SK-N-SH (cell line): ENCODE results near the gene SEZ6L. TPM values are rescaled to one million over a fixed set of nuclear protein-coding genes. Genes with fewer than 3 reads are reported as not detected.

Experiments
- CTCF ChIA-PET: fragments of 300-600, 350-600 bp; formaldehyde crosslinking; extraction: SDS; loops from one replicate; lab custom pipeline; 2021; lab: Yijun Ruan, JAX
- POLR2A ChIA-PET: fragments of 350-600 bp; sonication (Branson Sonifier 250); formaldehyde crosslinking; extraction: SDS; loops from one replicate; lab custom pipeline; 2020; ENCODE audit warnings: antibody characterized with exemption, inconsistent platforms; lab: Yijun Ruan, JAX
- DNase-seq: peaks from one replicate; pipeline ENCODE4 v3.0.0; 2012
- H2AFZ ChIP-seq: fragments of 200-600 bp; sonication (generic); 2 replicates; pipeline ENCODE4 v1.8.1; 2016; ENCODE audit warnings: antibody characterized with exemption, mild to moderate bottlenecking, low read depth
- H3F3A ChIP-seq: fragments of 200-600 bp; sonication (generic); replicated peaks from 2 replicates; pipeline ENCODE3; 2016; ENCODE audit warnings: antibody characterized with exemption, mild to moderate bottlenecking; ENCODE audit not compliant: insufficient read depth
- H3K27ac ChIP-seq, 2 experiments: fragments of 200-500 bp in 1 of 2; fragments of 200-600 bp in 1 of 2; sonication (Bioruptor generic) in 1 of 2; sonication (generic), shearing (Covaris generic) in 1 of 2; 2 replicates each; pipeline versions ENCODE4 v1.5.1 to v1.6.1; 2014 to 2016; ENCODE audit warnings: low read depth in 2 of 2, inconsistent platforms in 1 of 2, low read length in 1 of 2, mild to moderate bottlenecking in 1 of 2, mixed read lengths in 1 of 2
- H3K27me3 ChIP-seq: fragments of 200-600 bp; sonication (generic), shearing (Covaris generic); 2 replicates; pipeline ENCODE4 v1.6.1; 2016; ENCODE audit warnings: mixed run types; ENCODE audit not compliant: insufficient read depth
- H3K36me3 ChIP-seq, 2 experiments: fragments of 200-500 bp in 1 of 2; fragments of 200-600 bp in 1 of 2; sonication (Bioruptor generic) in 1 of 2; sonication (generic) in 1 of 2; replicated peaks in 1 of 2; 2 replicates each; pipeline versions ENCODE3 to v1.5.1; 2014 to 2016; ENCODE audit warnings: low read length in 1 of 2, mild to moderate bottlenecking in 1 of 2; ENCODE audit not compliant: insufficient read depth in 2 of 2, control insufficient read depth in 1 of 2
- H3K4me1 ChIP-seq, 2 experiments: fragments of 200-500 bp in 1 of 2; fragments of 200-600 bp in 1 of 2; sonication (Bioruptor generic) in 1 of 2; sonication (generic), shearing (Covaris generic) in 1 of 2; 2 replicates each; pipeline versions ENCODE4 v1.5.1 to v1.6.1; 2014 to 2016; ENCODE audit warnings: low read depth in 1 of 2, low read length in 1 of 2, mixed run types in 1 of 2; ENCODE audit not compliant: insufficient read depth in 2 of 2, control insufficient read depth in 1 of 2
- H3K4me2 ChIP-seq: fragments of 200-600 bp; sonication (generic), shearing (Covaris generic); 2 replicates; pipeline ENCODE4 v1.6.1; 2017; ENCODE audit warnings: mixed run types
- H3K4me3 ChIP-seq, 2 experiments: fragments of 200-500 bp in 1 of 2; fragments of 200-600 bp in 1 of 2; sonication (Bioruptor generic) in 1 of 2; sonication (generic), shearing (Covaris generic) in 1 of 2; 2 replicates each; pipeline versions ENCODE4 v1.5.1 to v1.8.1; 2014 to 2016; ENCODE audit warnings: low read depth in 2 of 2, inconsistent platforms in 1 of 2, low read length in 1 of 2, mild to moderate bottlenecking in 1 of 2, mixed read lengths in 1 of 2, moderate library complexity in 1 of 2
- H3K79me2 ChIP-seq: fragments of 200-600 bp; sonication (generic); 2 replicates; pipeline ENCODE4 v1.8.1; 2017; ENCODE audit warnings: mild to moderate bottlenecking; ENCODE audit not compliant: insufficient read depth
- H3K9ac ChIP-seq: fragments of 200-600 bp; sonication (generic); 2 replicates; pipeline ENCODE4 v1.6.1; 2017; ENCODE audit warnings: mixed run types
- H3K9me2 ChIP-seq: fragments of 200-600 bp; sonication (generic); 2 replicates; pipeline ENCODE4 v1.6.1; 2017; ENCODE audit warnings: mixed run types
- H3K9me3 ChIP-seq: fragments of 200-600 bp; sonication (generic); 2 replicates; pipeline ENCODE4 v1.6.1; 2017; ENCODE audit warnings: mixed run types, mild to moderate bottlenecking, moderate library complexity
- H4K20me1 ChIP-seq: fragments of 200-600 bp; sonication (generic); 2 replicates; pipeline ENCODE4 v1.6.1; 2017; ENCODE audit warnings: mild to moderate bottlenecking, mixed run types; ENCODE audit not compliant: insufficient read depth
- ELF1 ChIP-seq: IDR thresholded peaks from 2 replicates; pipeline ENCODE4 v1.4.0; 2012
- EP300 ChIP-seq, 2 experiments: IDR thresholded peaks; 2 replicates each; pipeline versions ENCODE4 v1.4.0 to v1.6.1; 2012; ENCODE audit warnings: borderline replicate concordance in 1 of 2, low read depth in 1 of 2, low read length in 1 of 2
- EZH2phosphoT487 ChIP-seq: fragments of 200-600 bp; sonication (generic); IDR thresholded peaks from 2 replicates; pipeline ENCODE4 v1.6.1; 2017; ENCODE audit warnings: low read depth, mixed run types, mild to moderate bottlenecking, antibody characterized with exemption, moderate library complexity, borderline replicate concordance
- FOSL2 ChIP-seq: IDR thresholded peaks from 2 replicates; pipeline ENCODE4 v1.4.0; 2012; ENCODE audit warnings: low read depth, mild to moderate bottlenecking, moderate library complexity, borderline replicate concordance
- FOXJ3 ChIP-seq: sonication (generic); formaldehyde crosslinking; IDR thresholded peaks from 2 replicates; pipeline ENCODE4 v1.5.1; 2020; ENCODE audit warnings: mild to moderate bottlenecking, missing genetic modification reagents
- FOXM1 ChIP-seq: IDR thresholded peaks from 2 replicates; pipeline ENCODE4 v1.4.0; 2012; ENCODE audit warnings: low read depth, mild to moderate bottlenecking
- GABPA ChIP-seq: IDR thresholded peaks from 2 replicates; pipeline ENCODE4 v1.4.0; 2012; ENCODE audit warnings: low read depth, mild to moderate bottlenecking
- JUND ChIP-seq: IDR thresholded peaks from 2 replicates; pipeline ENCODE4 v1.4.0; 2012
- MEF2A ChIP-seq: IDR thresholded peaks from 2 replicates; pipeline ENCODE4 v1.4.0; 2012; ENCODE audit warnings: low read depth, borderline replicate concordance
- MXI1 ChIP-seq: IDR thresholded peaks from 2 replicates; pipeline ENCODE4 v1.6.1; 2012; ENCODE audit warnings: mild to moderate bottlenecking, low read depth, low read length, improper control_type of control experiment
- NFIC ChIP-seq: IDR thresholded peaks from 2 replicates; pipeline ENCODE4 v1.4.0; 2012; ENCODE audit warnings: borderline replicate concordance
- NRF1 ChIP-seq: IDR thresholded peaks from 2 replicates; pipeline ENCODE4 v1.6.1; 2012; ENCODE audit warnings: low read depth, mild to moderate bottlenecking, low read length
- POLR2AphosphoS5 ChIP-seq: IDR thresholded peaks from 2 replicates; pipeline ENCODE4 v1.6.1; 2012; ENCODE audit warnings: low read depth, low read length
- RFX5 ChIP-seq: IDR thresholded peaks from 2 replicates; pipeline ENCODE4 v1.6.1; 2012; ENCODE audit warnings: mild to moderate bottlenecking, improper control_type of control experiment, low read length
- RXRA ChIP-seq: IDR thresholded peaks from 2 replicates; pipeline ENCODE4 v1.4.0; 2012; ENCODE audit warnings: low read depth, mild to moderate bottlenecking, borderline replicate concordance
- SIN3A ChIP-seq: IDR thresholded peaks from 2 replicates; pipeline ENCODE4 v1.6.1; 2012; ENCODE audit warnings: low read depth, mild to moderate bottlenecking, low read length, moderate library complexity, borderline replicate concordance
- TCF12 ChIP-seq: IDR thresholded peaks from 2 replicates; pipeline ENCODE4 v1.4.0; 2012
- TEAD4 ChIP-seq: IDR thresholded peaks from 2 replicates; pipeline ENCODE4 v1.4.0; 2012; ENCODE audit warnings: mild to moderate bottlenecking, borderline replicate concordance; ENCODE audit not compliant: insufficient read depth
- YY1 ChIP-seq: IDR thresholded peaks from 2 replicates; pipeline ENCODE4 v1.4.0; 2012; ENCODE audit warnings: low read depth, mild to moderate bottlenecking
- WGBS: methylation state at CpG from one replicate; pipeline ENCODE4 v1.1.6; 2017; ENCODE audit warnings: low lambda C conversion rate; 5-methylcytosine and 5-hydroxymethylcytosine counted together
- polyA plus RNA-seq, 3 experiments: library from polyadenylated mRNA; depleted of rRNA; stranded (reverse); fragments of >200 nt; gene quantifications; 2 replicates each; pipeline ENCODE4 v1.2.3, GENCODE V29; 2012
- TF ChIP-seq, protein P1 (sequence below): IDR thresholded peaks from 2 replicates; pipeline ENCODE4; 2012
- TF ChIP-seq, protein P2 (sequence below): IDR thresholded peaks from 2 replicates; pipeline ENCODE4 v1.4.0; 2012; ENCODE audit warnings: low read depth, borderline replicate concordance
- TF ChIP-seq, protein P3 (sequence below): fragments of 150-350 bp; IDR thresholded peaks from 2 replicates; pipeline ENCODE4 v1.6.1; 2017; ENCODE audit warnings: antibody characterized with exemption, low read length, low read depth, borderline replicate concordance
- TF ChIP-seq, protein P4 (sequence below): IDR thresholded peaks from 2 replicates; pipeline ENCODE4 v1.4.0; 2012; ENCODE audit warnings: low read depth, borderline replicate concordance

SEZ6L gene
- polyA plus RNA-seq, 1 of the 3 experiments (the other 2 are of a cell fraction): 0.10 TPM

DNA sequence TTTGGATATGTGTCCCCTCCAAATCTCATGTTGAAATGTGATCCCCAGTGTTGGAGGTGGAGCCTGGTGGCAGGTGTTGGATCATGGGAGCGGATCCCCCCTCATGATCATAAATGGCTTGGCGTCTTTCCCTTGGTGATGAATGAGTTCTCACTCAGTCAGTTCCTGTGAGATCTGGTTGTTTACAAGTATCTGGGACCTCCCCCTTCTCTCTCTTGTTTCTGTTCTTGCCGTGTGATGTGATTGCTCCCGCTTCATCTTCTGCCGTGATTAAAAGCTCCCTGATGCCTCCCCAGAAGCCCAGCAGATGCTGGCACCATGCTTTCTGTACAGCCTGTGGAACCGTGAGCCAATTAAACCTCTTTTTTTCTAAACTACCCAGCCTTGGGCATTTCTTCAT lies 102.2 kb downstream of the SEZ6L start:
- H3F3A ChIP-seq: no peaks in the 10 kb centered on the region
- no peak overlapping the region for H3K4me3 ChIP-seq
- WGBS: 51% methylated on average over 6 of the region's 6 CpGs
- H2AFZ ChIP-seq: no peak overlapping the region
- H4K20me1 ChIP-seq: no peaks in the 10 kb centered on the region
- TF ChIP-seq FOXM1: no peak
- TF ChIP-seq, protein P1, sequence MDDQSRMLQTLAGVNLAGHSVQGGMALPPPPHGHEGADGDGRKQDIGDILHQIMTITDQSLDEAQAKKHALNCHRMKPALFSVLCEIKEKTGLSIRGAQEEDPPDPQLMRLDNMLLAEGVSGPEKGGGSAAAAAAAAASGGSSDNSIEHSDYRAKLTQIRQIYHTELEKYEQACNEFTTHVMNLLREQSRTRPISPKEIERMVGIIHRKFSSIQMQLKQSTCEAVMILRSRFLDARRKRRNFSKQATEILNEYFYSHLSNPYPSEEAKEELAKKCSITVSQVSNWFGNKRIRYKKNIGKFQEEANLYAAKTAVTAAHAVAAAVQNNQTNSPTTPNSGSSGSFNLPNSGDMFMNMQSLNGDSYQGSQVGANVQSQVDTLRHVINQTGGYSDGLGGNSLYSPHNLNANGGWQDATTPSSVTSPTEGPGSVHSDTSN: no peak
- no peak for TF ChIP-seq RFX5
- TF ChIP-seq, protein P2, sequence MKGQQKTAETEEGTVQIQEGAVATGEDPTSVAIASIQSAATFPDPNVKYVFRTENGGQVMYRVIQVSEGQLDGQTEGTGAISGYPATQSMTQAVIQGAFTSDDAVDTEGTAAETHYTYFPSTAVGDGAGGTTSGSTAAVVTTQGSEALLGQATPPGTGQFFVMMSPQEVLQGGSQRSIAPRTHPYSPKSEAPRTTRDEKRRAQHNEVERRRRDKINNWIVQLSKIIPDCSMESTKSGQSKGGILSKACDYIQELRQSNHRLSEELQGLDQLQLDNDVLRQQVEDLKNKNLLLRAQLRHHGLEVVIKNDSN: no peak
- TF ChIP-seq YY1: no peak
- TF ChIP-seq EZH2phosphoT487: no peak
- TF ChIP-seq TEAD4: no peak
- TF ChIP-seq SIN3A: no peak
- TF ChIP-seq RXRA: no peak
- no peak for TF ChIP-seq FOSL2
- TF ChIP-seq FOXJ3 (CRISPR knock-in tag): no peak
- TF ChIP-seq MEF2A: no peak
- TF ChIP-seq, protein P3, sequence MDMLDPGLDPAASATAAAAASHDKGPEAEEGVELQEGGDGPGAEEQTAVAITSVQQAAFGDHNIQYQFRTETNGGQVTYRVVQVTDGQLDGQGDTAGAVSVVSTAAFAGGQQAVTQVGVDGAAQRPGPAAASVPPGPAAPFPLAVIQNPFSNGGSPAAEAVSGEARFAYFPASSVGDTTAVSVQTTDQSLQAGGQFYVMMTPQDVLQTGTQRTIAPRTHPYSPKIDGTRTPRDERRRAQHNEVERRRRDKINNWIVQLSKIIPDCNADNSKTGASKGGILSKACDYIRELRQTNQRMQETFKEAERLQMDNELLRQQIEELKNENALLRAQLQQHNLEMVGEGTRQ: no peak
- no peak for TF ChIP-seq GABPA
- TF ChIP-seq JUND: no peak
- ChIA-PET CTCF (no interaction called here), POLR2A (no interaction called here)
- H3K4me2 ChIP-seq: no peak overlapping the region
- no peaks in the 10 kb centered on the region for H3K27me3 ChIP-seq
- no peaks in the 10 kb centered on the region for H3K9me3 ChIP-seq
- H3K79me2 ChIP-seq: no peaks in the 10 kb centered on the region
- no peak overlapping the region for H3K9ac ChIP-seq
- H3K36me3 ChIP-seq: no peaks in the 10 kb centered on the region
- no peak overlapping the region for H3K27ac ChIP-seq
- H3K4me1 ChIP-seq: no peaks in the 10 kb centered on the region; a peak in 1 of 4 replicates
- no peaks in the 10 kb centered on the region for H3K9me2 ChIP-seq
- DNase-seq: no peak

DNA sequence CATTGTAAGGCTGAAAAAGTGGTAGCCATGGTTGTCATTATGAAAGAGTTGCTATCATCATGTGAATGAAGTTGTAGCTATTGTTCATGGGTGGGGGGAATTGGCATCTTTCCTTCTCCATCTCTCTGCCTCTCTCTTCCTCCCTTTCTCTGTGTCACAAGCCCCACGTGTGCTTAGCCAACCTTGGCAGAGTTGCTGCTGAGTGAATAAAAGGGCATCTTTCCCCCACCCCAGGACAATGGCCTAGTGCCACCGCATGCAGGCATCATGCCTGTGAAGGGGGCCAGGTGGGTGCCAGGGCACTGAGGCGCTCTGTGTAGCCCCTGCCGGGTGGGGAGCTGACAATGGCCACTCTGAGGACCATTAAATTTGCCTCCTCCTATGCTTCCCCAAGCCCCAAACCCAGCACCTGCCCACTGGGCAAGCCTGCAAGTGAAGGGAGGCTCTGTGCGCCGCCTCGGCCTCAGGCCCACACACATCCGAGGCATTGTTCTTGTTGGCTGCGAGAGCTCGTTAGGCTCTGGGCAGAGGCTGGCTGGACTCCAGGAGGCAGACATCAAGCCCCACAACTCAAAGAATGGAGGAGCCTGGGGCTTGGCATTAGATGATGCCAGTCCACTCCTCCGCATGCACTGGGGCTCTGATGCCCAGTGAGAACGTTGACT lies 103.9 kb downstream of the SEZ6L start:
- Histone ChIP-seq H3K9ac (no peak overlapping the region), H4K20me1 (no peaks in the 10 kb centered on the region), H3K27me3 (no peaks in the 10 kb centered on the region), H3F3A (no peaks in the 10 kb centered on the region), H2AFZ (no peak overlapping the region), H3K9me2 (no peaks in the 10 kb centered on the region), H3K27ac (no peak overlapping the region), H3K4me3 (no peak overlapping the region), H3K4me1 (peaks cover 0 to 2% of the 10 kb centered on the region in 2 experiments; a peak in 1 of 4 replicates), H3K9me3 (no peaks in the 10 kb centered on the region), H3K79me2 (no peaks in the 10 kb centered on the region), H3K4me2 (no peak overlapping the region), H3K36me3 (no peaks in the 10 kb centered on the region)
- POLR2A ChIA-PET: no interaction called here
- CTCF ChIA-PET: interaction anchor here (1.2 kb wide), 1 partner anchor 101 kb away, joined by 3 read pairs; no protein-coding TSS in a partner anchor
- 51% methylated on average over 6 of the region's 12 CpGs for WGBS
- DNase-seq: no peak
- no peak for TF ChIP-seq EP300 (IDR thresholded peaks at IDR 0.05; ENCODE audit: borderline replicate concordance in 1 of 2, low read depth in 1 of 2, low read length in 1 of 2)
- TF ChIP-seq, protein P4, sequence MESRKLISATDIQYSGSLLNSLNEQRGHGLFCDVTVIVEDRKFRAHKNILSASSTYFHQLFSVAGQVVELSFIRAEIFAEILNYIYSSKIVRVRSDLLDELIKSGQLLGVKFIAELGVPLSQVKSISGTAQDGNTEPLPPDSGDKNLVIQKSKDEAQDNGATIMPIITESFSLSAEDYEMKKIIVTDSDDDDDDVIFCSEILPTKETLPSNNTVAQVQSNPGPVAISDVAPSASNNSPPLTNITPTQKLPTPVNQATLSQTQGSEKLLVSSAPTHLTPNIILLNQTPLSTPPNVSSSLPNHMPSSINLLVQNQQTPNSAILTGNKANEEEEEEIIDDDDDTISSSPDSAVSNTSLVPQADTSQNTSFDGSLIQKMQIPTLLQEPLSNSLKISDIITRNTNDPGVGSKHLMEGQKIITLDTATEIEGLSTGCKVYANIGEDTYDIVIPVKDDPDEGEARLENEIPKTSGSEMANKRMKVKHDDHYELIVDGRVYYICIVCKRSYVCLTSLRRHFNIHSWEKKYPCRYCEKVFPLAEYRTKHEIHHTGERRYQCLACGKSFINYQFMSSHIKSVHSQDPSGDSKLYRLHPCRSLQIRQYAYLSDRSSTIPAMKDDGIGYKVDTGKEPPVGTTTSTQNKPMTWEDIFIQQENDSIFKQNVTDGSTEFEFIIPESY: no peak
- TF ChIP-seq ELF1: no peak
- no peak for TF ChIP-seq POLR2AphosphoS5
- TF ChIP-seq FOXJ3 (CRISPR knock-in tag): no peak
- TF ChIP-seq TCF12: no peak
- no peak for TF ChIP-seq FOSL2
- TF ChIP-seq EZH2phosphoT487: no peak
- TF ChIP-seq, protein P3: no peak
- no peak for TF ChIP-seq NRF1
- TF ChIP-seq SIN3A: no peak
- TF ChIP-seq MXI1: no peak
- no peak for TF ChIP-seq NFIC
- TF ChIP-seq JUND: no peak
